Hepatocyte (in vitro differentiated cells): Measurements from ENCODE around the gene CBX7. TPM values are rescaled to one million over a fixed set of nuclear protein-coding genes. Genes with fewer than 3 reads are reported as not detected.
"Not testable (repeated sequence)": the region's sequence is repeated elsewhere in the genome, so short reads cannot be mapped to it uniquely, and the experiment has no call there.

Source experiments
- DNase-seq: peaks from one replicate; pipeline ENCODE4 v3.0.0-alpha.2; 2016; ENCODE audit warnings: low spot score
- H2AFZ ChIP-seq: fragments of 200-600 bp; sonication (generic); 2 replicates; pipeline ENCODE4 v1.6.0; 2016; ENCODE audit warnings: antibody characterized with exemption, mild to moderate bottlenecking
- H3K27ac ChIP-seq: fragments of 200-600 bp; sonication (generic); 2 replicates; pipeline ENCODE4 v1.5.1; 2016; ENCODE audit warnings: mild to moderate bottlenecking
- H3K27me3 ChIP-seq: fragments of 200-600 bp; sonication (generic); 2 replicates; pipeline ENCODE4 v1.6.1; 2016
- H3K36me3 ChIP-seq: fragments of 200-600 bp; sonication (generic); replicated peaks from 2 replicates; pipeline ENCODE4 v1.5.1; 2016; ENCODE audit warnings: low read depth; ENCODE audit not compliant: insufficient read depth
- H3K4me1 ChIP-seq: fragments of 200-600 bp; sonication (generic); 2 replicates; pipeline ENCODE4 v1.5.1; 2016; ENCODE audit warnings: mild to moderate bottlenecking, moderate library complexity; ENCODE audit not compliant: insufficient read depth
- H3K4me2 ChIP-seq: fragments of 200-600 bp; sonication (generic); 2 replicates; pipeline ENCODE4 v1.6.0; 2016
- H3K4me3 ChIP-seq: fragments of 200-600 bp; sonication (generic); 2 replicates; pipeline ENCODE4 v1.5.1; 2016; ENCODE audit warnings: mild to moderate bottlenecking
- H3K79me2 ChIP-seq: fragments of 200-600 bp; sonication (generic); 2 replicates; pipeline ENCODE4 v1.6.0; 2017; ENCODE audit warnings: mild to moderate bottlenecking
- H3K9me2 ChIP-seq: fragments of 200-600 bp; sonication (generic); replicated peaks from 2 replicates; pipeline ENCODE4 v1.6.0; 2017; ENCODE audit warnings: mild to moderate bottlenecking; ENCODE audit not compliant: insufficient read depth
- H3K9me3 ChIP-seq: fragments of 200-600 bp; sonication (generic); 2 replicates; pipeline ENCODE4 v1.5.1; 2016; ENCODE audit warnings: low read depth, mild to moderate bottlenecking
- H4K20me1 ChIP-seq: fragments of 200-600 bp; sonication (generic); 2 replicates; pipeline ENCODE4 v1.6.0; 2016; ENCODE audit warnings: mild to moderate bottlenecking; ENCODE audit not compliant: insufficient read depth, poor library complexity, severe bottlenecking
- CTCF ChIP-seq: fragments of 200-600 bp; sonication (generic); IDR thresholded peaks from 2 replicates; pipeline ENCODE4 v1.5.1; 2016; ENCODE audit warnings: antibody characterized with exemption, mild to moderate bottlenecking; ENCODE audit not compliant: poor library complexity
- EZH2 ChIP-seq: fragments of 200-600 bp; sonication (generic); IDR thresholded peaks from 2 replicates; pipeline ENCODE4 v1.6.1; 2016; ENCODE audit warnings: antibody characterized with exemption, mild to moderate bottlenecking, borderline replicate concordance
- EZH2phosphoT487 ChIP-seq: fragments of 200-600 bp; sonication (generic); IDR thresholded peaks from one replicate; pipeline ENCODE4 v1.6.1; 2018; ENCODE audit warnings: antibody characterized with exemption, mild to moderate bottlenecking, low read depth, moderate library complexity; ENCODE audit not compliant: unreplicated experiment, severe bottlenecking
- WGBS: methylation state at CpG from one replicate; pipeline ENCODE4 v1.1.6; 2016; ENCODE audit warnings: low lambda C conversion rate; ENCODE audit errors: missing lambda C conversion rate; 5-methylcytosine and 5-hydroxymethylcytosine counted together
- polyA plus RNA-seq: library from polyadenylated mRNA; unstranded; fragments of >200 nt; fragmentation: Nextera tagmentation; extraction: Ambion mirVana; gene quantifications from 2 replicates; pipeline ENCODE4 v1.2.1, GENCODE V29; 2016
- total RNA-seq: library from RNA; depleted of rRNA; stranded (reverse); fragments of >200 nt; gene quantifications from 2 replicates; pipeline ENCODE4 v1.2.3, GENCODE V29; 2014

CBX7 gene
- total and polyA plus RNA-seq, 2 experiments from 2014 or later = 4.2 to 9.6 TPM

- no peaks in the 10 kb centered on the region for H3K9me2 ChIP-seq
- H4K20me1 ChIP-seq = no peaks in the 10 kb centered on the region
- no peaks in the 10 kb centered on the region for H3K27me3 ChIP-seq
- no peak for DNase-seq
- no peak overlapping the region for H3K4me2 ChIP-seq
- H3K4me1 ChIP-seq = peaks cover 4% of the 10 kb centered on the region
- TF ChIP-seq EZH2phosphoT487 (no peak), CTCF (no peak), EZH2 (no peak)
- no peaks in the 10 kb centered on the region for H3K79me2 ChIP-seq
- no peak overlapping the region for H2AFZ ChIP-seq
- H3K36me3 ChIP-seq = no peaks in the 10 kb centered on the region
- WGBS = 92% methylated on average over 5 of the region's 5 CpGs
- no peak overlapping the region for H3K27ac ChIP-seq
- no peaks in the 10 kb centered on the region for H3K9me3 ChIP-seq
- H3K4me3 ChIP-seq = no peak overlapping the region
Observed at GRCh38 chr22:39166547-39166946, 14.1 kb upstream of the CBX7 start.

- not testable (repeated sequence) for H3K36me3 ChIP-seq, H2AFZ ChIP-seq, H3K9me2 ChIP-seq, H4K20me1 ChIP-seq, H3K4me2 ChIP-seq, H3K4me3 ChIP-seq, DNase-seq, H3K27ac ChIP-seq, H3K4me1 ChIP-seq, H3K9me3 ChIP-seq, H3K79me2 ChIP-seq
- 93% methylated on average over 8 of the region's 8 CpGs for WGBS
- H3K27me3 ChIP-seq = peaks cover 27% of the 10 kb centered on the region
Observed at GRCh38 chr22:39156093-39156492, 3.6 kb upstream of the CBX7 start.

DNA sequence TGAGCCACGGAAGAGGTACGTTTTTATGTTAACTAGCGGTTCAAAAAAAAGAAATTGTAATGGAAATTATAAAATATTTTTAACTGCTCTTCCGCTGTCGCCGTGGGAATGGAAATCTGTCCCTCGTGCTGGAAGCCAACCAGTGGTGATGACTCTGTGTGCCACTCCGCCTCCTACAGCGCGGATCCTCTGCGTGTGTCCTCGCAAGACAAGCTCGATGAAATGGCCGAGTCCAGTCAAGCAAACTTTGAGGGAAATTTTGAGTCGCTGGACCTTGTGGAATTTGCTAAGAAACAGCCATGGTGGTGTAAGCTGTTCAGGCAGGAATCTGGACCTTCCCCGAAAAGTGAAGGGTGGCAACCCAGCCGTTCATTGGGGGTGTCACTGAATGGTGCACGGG, 2.9 kb upstream of the CBX7 start:
- WGBS = 89% methylated on average over 18 of the region's 18 CpGs
- no peak for TF ChIP-seq EZH2
- TF ChIP-seq CTCF = no peak
- TF ChIP-seq EZH2phosphoT487 = no peak
- Histone ChIP-seq H3K27me3 (peaks cover 27% of the 10 kb centered on the region), H3K27ac (no peak overlapping the region), H3K4me2 (no peak overlapping the region), H4K20me1 (no peaks in the 10 kb centered on the region), H3K9me2 (no peaks in the 10 kb centered on the region), H3K9me3 (no peaks in the 10 kb centered on the region), H3K36me3 (no peaks in the 10 kb centered on the region), H2AFZ (no peak overlapping the region), H3K4me3 (no peak overlapping the region), H3K4me1 (peaks cover 9% of the 10 kb centered on the region), H3K79me2 (no peaks in the 10 kb centered on the region)
- DNase-seq = no peak

DNA sequence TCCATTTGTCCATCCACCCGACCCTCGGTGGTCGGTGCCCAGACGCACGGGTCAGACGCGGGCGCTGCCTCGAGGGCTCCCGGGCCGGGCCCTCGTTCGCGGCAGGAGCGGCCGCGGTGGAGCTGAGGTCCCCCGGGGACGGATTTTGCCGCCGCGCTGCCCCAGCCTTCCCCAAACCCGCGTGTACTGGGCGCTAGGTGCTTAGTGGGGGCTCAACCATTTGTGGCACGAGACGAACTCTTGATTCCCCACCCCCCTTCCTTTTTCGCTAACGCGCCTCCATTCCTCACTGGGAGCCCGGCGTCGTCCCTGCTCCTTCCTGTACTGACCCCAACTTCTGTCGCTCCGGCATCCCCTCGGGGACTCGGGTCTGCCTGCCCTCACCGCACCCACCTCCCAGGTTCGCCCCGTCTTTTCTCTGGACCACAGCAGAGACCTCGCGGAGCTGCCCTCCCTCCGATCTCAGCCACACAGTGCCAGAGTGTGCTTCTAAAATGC, 789 bp upstream of the CBX7 start:
- H3K27me3 ChIP-seq = peaks cover 27% of the 10 kb centered on the region
- peak; percentile 7 for DNase-seq
- H3K79me2 ChIP-seq = no peaks in the 10 kb centered on the region
- H3K9me3 ChIP-seq = no peaks in the 10 kb centered on the region
- H3K4me2 ChIP-seq = peak overlapping the region; percentile 96
- WGBS = 6% methylated on average over 41 of the region's 43 CpGs
- no peaks in the 10 kb centered on the region for H3K9me2 ChIP-seq
- H4K20me1 ChIP-seq = no peaks in the 10 kb centered on the region
- peaks cover 9% of the 10 kb centered on the region for H3K4me1 ChIP-seq
- peak overlapping the region; percentile 21 for H3K27ac ChIP-seq
- no peaks in the 10 kb centered on the region for H3K36me3 ChIP-seq
- H3K4me3 ChIP-seq = peak overlapping the region; percentile 36
- TF ChIP-seq CTCF = no peak
- no peak for TF ChIP-seq EZH2phosphoT487
- TF ChIP-seq EZH2 = peak; percentile 64
- H2AFZ ChIP-seq = peak overlapping the region; percentile 98
